GM12874 (cell line): ENCODE data around the gene APLN.

Source experiments
- CTCF ChIP-seq: IDR thresholded peaks from 2 replicates; pipeline ENCODE4 v1.5.1; 2011; ENCODE audit warnings: low read depth, mild to moderate bottlenecking, control low read depth, low read length, moderate library complexity; ENCODE audit not compliant: insufficient read depth

Gene APLN

GRCh38 chrX:129661369-129661768, 6.6 kb upstream of the APLN start:
- no peak for TF ChIP-seq CTCF

- no peak for TF ChIP-seq CTCF
These were observed 5.1 kb upstream of the APLN start for GRCh38 chrX:129659861-129660260.

- no peak for TF ChIP-seq CTCF
These were observed 4.4 kb upstream of the APLN start for GRCh38 chrX:129659141-129659540.

- no peak for TF ChIP-seq CTCF
These were observed 3.7 kb upstream of the APLN start for GRCh38 chrX:129658429-129658828.

GRCh38 chrX:129655547-129656249, 942 bp upstream of the APLN start:
- no peak for TF ChIP-seq CTCF

GRCh38 chrX:129653971-129654651, 645 bp downstream of the APLN start:
- no peak for TF ChIP-seq CTCF

GRCh38 chrX:129653181-129653970, 1.4 kb downstream of the APLN start:
- TF ChIP-seq CTCF: no peak
